Activated T-helper 1 cell treated with anti-CD3 and anti-CD28 coated beads, Interleukin-12 subunit alpha, Interleukin-12 subunit beta, Interleukin-2, Interleukin-4 antibody, amounts not matched to agents 30 ng/mL and 10 ng/mL and 1 ng/mL, durations not matched to agents 14 hours and 24 hours and 36 hours (primary cell): Measurements from ENCODE around the gene STX11. TPM values are rescaled to one million over a fixed set of nuclear protein-coding genes. Genes with fewer than 3 reads are reported as not detected.

Experiments used
- DNase-seq: peaks from one replicate; pipeline ENCODE4 v3.0.0; 2021; ENCODE audit warnings: low spot score
- H3K27ac Mint-ChIP-seq: one replicate; pipeline ENCODE4 v1.8.0; 2021; ENCODE audit warnings: mild to moderate bottlenecking, mixed read lengths
- H3K27me3 Mint-ChIP-seq: one replicate; pipeline ENCODE4 v1.8.0; 2022; ENCODE audit warnings: mild to moderate bottlenecking, moderate library complexity, mixed read lengths; ENCODE audit not compliant: insufficient read depth
- H3K36me3 Mint-ChIP-seq: one replicate; pipeline ENCODE4 v1.8.0; 2021; ENCODE audit warnings: low read depth, mixed read lengths
- H3K4me1 Mint-ChIP-seq: one replicate; pipeline ENCODE4 v1.8.0; 2021; ENCODE audit warnings: low read depth, mixed read lengths
- H3K4me3 Mint-ChIP-seq: one replicate; pipeline ENCODE4 v1.8.0; 2021; ENCODE audit warnings: mild to moderate bottlenecking, moderate library complexity, mixed read lengths
- H3K9me3 Mint-ChIP-seq: one replicate; pipeline ENCODE4 v1.8.0; 2021; ENCODE audit warnings: mixed read lengths
- intact Hi-C: fragments of 100-400 bp; cut with micrococcal nuclease; formaldehyde crosslinking; loops from one replicate; pipeline ENCODE4 v1.15.1; 2024
- total RNA-seq: library from RNA; stranded (reverse); gene quantifications from 2 replicates; pipeline ENCODE4 v1.2.3, GENCODE V29; 2022

The STX11 gene
- total RNA-seq, 1 donor from 2014 or later = 24.2 TPM

GRCh38 chr6:144148886-144149285 is 1.4 kb upstream of the STX11 start:
- Mint-ChIP-seq H3K27ac (no peak overlapping the region), H3K4me3 (no peak overlapping the region), H3K27me3 (peaks cover 1% of the 10 kb centered on the region), H3K4me1 (peaks cover 51% of the 10 kb centered on the region), H3K9me3 (no peaks in the 10 kb centered on the region), H3K36me3 (peaks cover 18% of the 10 kb centered on the region)
- no peak for DNase-seq
- intact Hi-C loops = no loop called here

- intact Hi-C loops = no loop called here
- DNase-seq = no peak
- no peaks in the 10 kb centered on the region for H3K9me3 Mint-ChIP-seq
- H3K36me3 Mint-ChIP-seq = peaks cover 21% of the 10 kb centered on the region
- H3K4me3 Mint-ChIP-seq = peak overlapping the region; percentile 82
- H3K4me1 Mint-ChIP-seq = peaks cover 58% of the 10 kb centered on the region
- H3K27me3 Mint-ChIP-seq = peaks cover 1% of the 10 kb centered on the region
- peak overlapping the region; percentile 85 for H3K27ac Mint-ChIP-seq
Measured at GRCh38 chr6:144149558-144149893, 791 bp upstream of the STX11 start.

- Mint-ChIP-seq H3K9me3 (no peaks in the 10 kb centered on the region), H3K36me3 (peaks cover 29% of the 10 kb centered on the region), H3K4me3 (peak overlapping the region; percentile 91), H3K27ac (peak overlapping the region; percentile 98), H3K27me3 (peaks cover 1% of the 10 kb centered on the region), H3K4me1 (peaks cover 71% of the 10 kb centered on the region)
- intact Hi-C loops = loop anchor here (1.0 to 10.0 kb wide), 15 partner anchors 20 to 1814 kb away; partner anchors contain the start of genes LTV1, SF3B5, SHPRH and UTRN
- DNase-seq = peak; percentile 67
Measured at GRCh38 chr6:144150710-144151657, 667 bp downstream of the STX11 start.

GRCh38 chr6:144152334-144152900 is 2.1 kb downstream of the STX11 start:
- no peak for DNase-seq
- Mint-ChIP-seq H3K27me3 (peaks cover 1% of the 10 kb centered on the region), H3K27ac (peak overlapping the region; percentile 74), H3K9me3 (no peaks in the 10 kb centered on the region), H3K4me1 (peaks cover 81% of the 10 kb centered on the region), H3K36me3 (peaks cover 41% of the 10 kb centered on the region), H3K4me3 (peak overlapping the region; percentile 91)
- intact Hi-C loops = loop anchor here (10.0 kb wide), 3 partner anchors 308 to 1812 kb away; partner anchors contain the start of genes LTV1 and SHPRH

GRCh38 chr6:144153260-144153659 is 2.9 kb downstream of the STX11 start:
- intact Hi-C loops = loop anchor here (10.0 kb wide), 3 partner anchors 308 to 1812 kb away; partner anchors contain the start of genes LTV1 and SHPRH
- peaks cover 1% of the 10 kb centered on the region for H3K27me3 Mint-ChIP-seq
- H3K4me1 Mint-ChIP-seq = peaks cover 83% of the 10 kb centered on the region
- H3K4me3 Mint-ChIP-seq = peak overlapping the region; percentile 19
- DNase-seq = no peak
- peaks cover 47% of the 10 kb centered on the region for H3K36me3 Mint-ChIP-seq
- H3K9me3 Mint-ChIP-seq = no peaks in the 10 kb centered on the region
- H3K27ac Mint-ChIP-seq = peak overlapping the region; percentile 41

- H3K36me3 Mint-ChIP-seq = peaks cover 50% of the 10 kb centered on the region
- H3K4me3 Mint-ChIP-seq = peak overlapping the region; percentile 43
- H3K27me3 Mint-ChIP-seq = peaks cover 1% of the 10 kb centered on the region
- H3K9me3 Mint-ChIP-seq = no peaks in the 10 kb centered on the region
- no peak overlapping the region for H3K27ac Mint-ChIP-seq
- no peak for DNase-seq
- intact Hi-C loops = loop anchor here (10.0 kb wide), 3 partner anchors 309 to 1811 kb away; partner anchors contain the start of genes LTV1 and SHPRH
- peaks cover 85% of the 10 kb centered on the region for H3K4me1 Mint-ChIP-seq
Measured at GRCh38 chr6:144153971-144154370, 3.7 kb downstream of the STX11 start.

GRCh38 chr6:144155529-144155928 is 5.2 kb downstream of the STX11 start:
- Mint-ChIP-seq H3K27ac (peak overlapping the region; percentile 37), H3K4me3 (peak overlapping the region; percentile 5), H3K4me1 (peaks cover 86% of the 10 kb centered on the region), H3K36me3 (peaks cover 55% of the 10 kb centered on the region), H3K9me3 (no peaks in the 10 kb centered on the region), H3K27me3 (no peaks in the 10 kb centered on the region)
- no peak for DNase-seq
- intact Hi-C loops = loop anchor here (10.0 kb wide), 3 partner anchors 311 to 1809 kb away; partner anchors contain the start of genes LTV1 and SHPRH

GRCh38 chr6:144156338-144156737 is 6.0 kb downstream of the STX11 start:
- DNase-seq = no peak
- peak overlapping the region; percentile 43 for H3K4me3 Mint-ChIP-seq
- peaks cover 80% of the 10 kb centered on the region for H3K4me1 Mint-ChIP-seq
- H3K27ac Mint-ChIP-seq = peak overlapping the region; percentile 60
- H3K36me3 Mint-ChIP-seq = peaks cover 54% of the 10 kb centered on the region
- H3K9me3 Mint-ChIP-seq = no peaks in the 10 kb centered on the region
- H3K27me3 Mint-ChIP-seq = no peaks in the 10 kb centered on the region
- intact Hi-C loops = loop anchor here (1.0 to 10.0 kb wide), 4 partner anchors 22 to 1808 kb away; partner anchors contain the start of genes LTV1 and SHPRH

GRCh38 chr6:144156991-144157390 is 6.7 kb downstream of the STX11 start:
- Mint-ChIP-seq H3K27me3 (no peaks in the 10 kb centered on the region), H3K4me3 (no peak overlapping the region), H3K36me3 (peaks cover 56% of the 10 kb centered on the region), H3K27ac (peak overlapping the region; percentile 60), H3K9me3 (no peaks in the 10 kb centered on the region), H3K4me1 (peaks cover 75% of the 10 kb centered on the region)
- DNase-seq = no peak
- intact Hi-C loops = loop anchor here (1.0 to 10.0 kb wide), 4 partner anchors 21 to 1808 kb away; partner anchors contain the start of genes LTV1 and SHPRH

- Mint-ChIP-seq H3K9me3 (no peaks in the 10 kb centered on the region), H3K27ac (no peak overlapping the region), H3K4me3 (no peak overlapping the region), H3K27me3 (no peaks in the 10 kb centered on the region), H3K36me3 (peaks cover 54% of the 10 kb centered on the region), H3K4me1 (peaks cover 70% of the 10 kb centered on the region)
- no peak for DNase-seq
- intact Hi-C loops = loop anchor here (10.0 kb wide), 3 partner anchors 313 to 1807 kb away; partner anchors contain the start of genes LTV1 and SHPRH
Measured at GRCh38 chr6:144158133-144158532, 7.8 kb downstream of the STX11 start.

- no peaks in the 10 kb centered on the region for H3K27me3 Mint-ChIP-seq
- H3K36me3 Mint-ChIP-seq = peaks cover 49% of the 10 kb centered on the region
- H3K9me3 Mint-ChIP-seq = no peaks in the 10 kb centered on the region
- intact Hi-C loops = loop anchor here (10.0 kb wide), 3 partner anchors 314 to 1806 kb away; partner anchors contain the start of genes LTV1 and SHPRH
- H3K4me3 Mint-ChIP-seq = no peak overlapping the region
- no peak overlapping the region for H3K27ac Mint-ChIP-seq
- DNase-seq = no peak
- H3K4me1 Mint-ChIP-seq = peaks cover 59% of the 10 kb centered on the region
Measured at GRCh38 chr6:144159223-144159622, 8.9 kb downstream of the STX11 start.

GRCh38 chr6:144159742-144160141 is 9.4 kb downstream of the STX11 start:
- Mint-ChIP-seq H3K27ac (no peak overlapping the region), H3K4me1 (peaks cover 54% of the 10 kb centered on the region), H3K27me3 (no peaks in the 10 kb centered on the region), H3K9me3 (no peaks in the 10 kb centered on the region), H3K4me3 (no peak overlapping the region), H3K36me3 (peaks cover 45% of the 10 kb centered on the region)
- intact Hi-C loops = loop anchor here (10.0 kb wide), 3 partner anchors 315 to 1805 kb away; partner anchors contain the start of genes LTV1 and SHPRH
- no peak for DNase-seq
